IMR-90 (cell line): Measurements from ENCODE around the gene NMNAT1. TPM values are rescaled to one million over a fixed set of nuclear protein-coding genes. Genes with fewer than 3 reads are reported as not detected.

Experiments
- ATAC-seq: fragments of 200-7000 bp; cut with Tn5 transposase; 2 replicates; pipeline ENCODE4 v1.9.1; 2020; ENCODE audit warnings: low read depth, mild to moderate bottlenecking, moderate library complexity
- BruUV-seq: library from RNA; stranded (reverse); fragments of 400-500 nt; replicated peaks from 2 replicates; lab custom pipeline; 2021; lab: Mats Ljungman, UMichigan
- CTCF ChIA-PET: fragments of 300-600 bp; formaldehyde crosslinking; extraction: SDS; loops from one replicate; lab custom pipeline; 2021; ENCODE audit warnings: antibody characterized with exemption; lab: Yijun Ruan, JAX
- POLR2A ChIA-PET: fragments of 300-600 bp; sonication (Branson Sonifier 250); formaldehyde crosslinking; loops from one replicate; lab custom pipeline; 2022; ENCODE audit warnings: antibody characterized with exemption; ENCODE audit not compliant: unreplicated experiment; lab: Charles Lee
- DNase-seq: peaks from one replicate; pipeline ENCODE4 v3.0.0; 2013
- H2AFZ ChIP-seq: replicated peaks from 2 replicates; pipeline ENCODE3; 2013; ENCODE audit warnings: low read length, mild to moderate bottlenecking; ENCODE audit not compliant: poor library complexity
- H2AK5ac ChIP-seq: 2 replicates; pipeline ENCODE4 v1.6.1; 2013; ENCODE audit warnings: low read depth, low read length, inconsistent platforms
- H2AK9ac ChIP-seq: replicated peaks from 2 replicates; pipeline ENCODE3; 2013; ENCODE audit warnings: mild to moderate bottlenecking, low read depth, low read length, moderate library complexity; ENCODE audit not compliant: poor library complexity
- H2BK120ac ChIP-seq: 2 replicates; pipeline ENCODE4 v1.6.1; 2013; ENCODE audit warnings: low read depth, low read length, inconsistent platforms
- H2BK15ac ChIP-seq: 3 replicates; pipeline ENCODE4 v1.6.1; 2013; ENCODE audit warnings: low read depth, low read length, inconsistent platforms
- H2BK20ac ChIP-seq: 2 replicates; pipeline ENCODE4 v1.6.1; 2013; ENCODE audit warnings: low read depth, mild to moderate bottlenecking, inconsistent platforms, low read length, moderate library complexity
- H2BK5ac ChIP-seq: 2 replicates; pipeline ENCODE4 v1.6.1; 2013; ENCODE audit warnings: mild to moderate bottlenecking, low read depth, low read length, inconsistent platforms; ENCODE audit not compliant: poor library complexity, severe bottlenecking
- H3K14ac ChIP-seq: replicated peaks from 2 replicates; pipeline ENCODE4 v1.6.1; 2013; ENCODE audit warnings: low read depth, low read length, inconsistent platforms
- H3K18ac ChIP-seq: 2 replicates; pipeline ENCODE4 v1.6.1; 2013; ENCODE audit warnings: low read depth, low read length, control low read depth
- H3K23ac ChIP-seq: 2 replicates; pipeline ENCODE4 v1.6.1; 2013; ENCODE audit warnings: low read depth, low read length, inconsistent platforms
- H3K27ac ChIP-seq: 2 replicates; pipeline ENCODE4 v1.5.1; 2013; ENCODE audit warnings: mild to moderate bottlenecking, control low read depth, low read length; ENCODE audit not compliant: insufficient read depth
- H3K27me3 ChIP-seq: 2 replicates; pipeline ENCODE4 v1.6.1; 2013; ENCODE audit warnings: low read length; ENCODE audit not compliant: control insufficient read depth, insufficient read depth
- H3K36me3 ChIP-seq: 2 replicates; pipeline ENCODE4 v1.6.1; 2013; ENCODE audit warnings: low read length, mixed read lengths; ENCODE audit not compliant: control insufficient read depth, insufficient read depth
- H3K4ac ChIP-seq: 2 replicates; pipeline ENCODE4 v1.6.1; 2013; ENCODE audit warnings: low read depth, low read length, inconsistent platforms
- H3K4me1 ChIP-seq: 2 replicates; pipeline ENCODE4 v1.6.1; 2013; ENCODE audit warnings: low read length, mixed read lengths; ENCODE audit not compliant: control insufficient read depth, insufficient read depth
- H3K4me2 ChIP-seq: 2 replicates; pipeline ENCODE4 v1.6.1; 2013; ENCODE audit warnings: low read depth, mild to moderate bottlenecking, control low read depth, low read length, moderate library complexity
- H3K4me3 ChIP-seq: 2 replicates; pipeline ENCODE4 v1.5.1; 2013; ENCODE audit warnings: low read depth, mild to moderate bottlenecking, control low read depth, low read length, moderate library complexity; ENCODE audit not compliant: insufficient read depth
- H3K56ac ChIP-seq: 2 replicates; pipeline ENCODE4 v1.6.1; 2013; ENCODE audit warnings: low read length, inconsistent platforms; ENCODE audit not compliant: insufficient read depth; ENCODE audit errors: extremely low read depth
- H3K79me1 ChIP-seq, 2 experiments: 2 replicates each; pipeline ENCODE4 v1.6.1; 2013; ENCODE audit warnings: low read length in 2 of 2, inconsistent platforms in 1 of 2, low read depth in 1 of 2
- H3K9ac ChIP-seq: 2 replicates; pipeline ENCODE4 v1.6.1; 2013; ENCODE audit warnings: low read depth, low read length, control low read depth
- H3K9me1 ChIP-seq: 2 replicates; pipeline ENCODE4 v1.6.1; 2013; ENCODE audit warnings: low read length, inconsistent platforms; ENCODE audit not compliant: insufficient read depth
- H3K9me3 ChIP-seq: 2 replicates; pipeline ENCODE4 v1.6.1; 2013; ENCODE audit warnings: low read length; ENCODE audit not compliant: control insufficient read depth, insufficient read depth
- H4K20me1 ChIP-seq: 2 replicates; pipeline ENCODE4 v1.6.1; 2013; ENCODE audit warnings: low read length, inconsistent platforms; ENCODE audit not compliant: insufficient read depth
- H4K5ac ChIP-seq: 2 replicates; pipeline ENCODE4 v1.6.1; 2013; ENCODE audit warnings: mild to moderate bottlenecking, low read depth, low read length, control low read depth
- H4K8ac ChIP-seq, 2 experiments: 2 replicates each; pipeline ENCODE4 v1.6.1; 2013; ENCODE audit warnings: low read depth in 2 of 2, low read length in 2 of 2, control low read depth in 1 of 2, inconsistent platforms in 1 of 2
- H4K91ac ChIP-seq: 2 replicates; pipeline ENCODE4 v1.6.1; 2013; ENCODE audit warnings: low read depth, low read length, inconsistent platforms; ENCODE audit not compliant: insufficient read depth
- CTCF ChIP-seq: conservative IDR thresholded peaks from 2 replicates; pipeline ENCODE4 v1.5.1; 2012; ENCODE audit warnings: mild to moderate bottlenecking, low read depth, low read length, improper control_type of control experiment
- MXI1 ChIP-seq: IDR thresholded peaks from 2 replicates; pipeline ENCODE4 v1.6.1; 2012; ENCODE audit warnings: low read depth, mild to moderate bottlenecking, low read length, moderate library complexity, borderline replicate concordance
- RCOR1 ChIP-seq: IDR thresholded peaks from 2 replicates; pipeline ENCODE4 v1.6.1; 2012; ENCODE audit warnings: mild to moderate bottlenecking, low read length, improper control_type of control experiment; ENCODE audit not compliant: insufficient replicate concordance
- USF2 ChIP-seq: fragments of 150-350 bp; IDR thresholded peaks from 2 replicates; pipeline ENCODE4 v1.6.1; 2017; ENCODE audit warnings: mild to moderate bottlenecking, antibody characterized with exemption, low read length, low read depth
- WGBS, 2 experiments: methylation state at CpG; one replicate each; pipeline versions ENCODE4 v1.1.5 to v1.1.7; 2013; ENCODE audit warnings: missing lambda C conversion rate in 2 of 2; ENCODE audit not compliant: insufficient read length in 1 of 2; ENCODE audit errors: extremely low coverage in 2 of 2; 5-methylcytosine and 5-hydroxymethylcytosine counted together
- dilution Hi-C: fragments of 300-500 bp; cut with HindIII; formaldehyde crosslinking; loops from one replicate; pipeline ENCODE4 v1.14.3; 2018; ENCODE audit warnings: low sequenced_read_pairs; ENCODE audit not compliant: unreplicated experiment
- in situ Hi-C: fragments of 300-500 bp; cut with MboI; formaldehyde crosslinking; loops from 3 replicates; pipeline ENCODE4 v1.14.3; 2019; ENCODE audit warnings: low sequenced_read_pairs, inconsistent platforms, mixed read lengths
- intact Hi-C: fragments of 100-400 bp; cut with micrococcal nuclease; formaldehyde crosslinking; loops from 2 replicates; pipeline ENCODE4 v1.10.0; 2022
- polyA plus RNA-seq, 3 experiments: library from polyadenylated mRNA; depleted of rRNA; stranded (reverse); fragments of >200 nt; gene quantifications; 2 replicates each; pipeline ENCODE4 v1.2.3, GENCODE V29; 2012; ENCODE audit warnings: low replicate concordance in 1 of 3
- total RNA-seq: library from RNA; depleted of rRNA; stranded (reverse); fragments of >200 nt; gene quantifications from 2 replicates; pipeline ENCODE4 v1.2.3, GENCODE V29; 2012

The NMNAT1 gene
- total and polyA plus RNA-seq, 2 of the 4 experiments (the other 2 are of a cell fraction) = 9.1 to 11.7 TPM

- intact Hi-C loops (no loop called here), in situ Hi-C loops (no loop called here), dilution Hi-C loops (no loop called here)
- Histone ChIP-seq H2AFZ (no peak overlapping the region), H3K27ac (no peak overlapping the region), H3K56ac (no peak overlapping the region), H2AK9ac (no peak overlapping the region), H3K4me1 (no peaks in the 10 kb centered on the region), H2AK5ac (no peak overlapping the region), H4K8ac (no peak overlapping the region), H2BK15ac (no peak overlapping the region), H3K36me3 (no peaks in the 10 kb centered on the region), H2BK5ac (no peak overlapping the region), H3K9me3 (no peaks in the 10 kb centered on the region), H3K23ac (no peak overlapping the region), H3K27me3 (no peaks in the 10 kb centered on the region), H3K4me2 (no peak overlapping the region), H3K79me1 (no peaks in the 10 kb centered on the region), H2BK120ac (no peak overlapping the region), H4K91ac (no peak overlapping the region), H3K18ac (no peak overlapping the region), H3K9me1 (no peaks in the 10 kb centered on the region), H4K5ac (no peak overlapping the region), H3K14ac (no peak overlapping the region), H3K4me3 (no peak overlapping the region), H3K4ac (no peak overlapping the region), H4K20me1 (no peaks in the 10 kb centered on the region), H3K9ac (no peak overlapping the region), H2BK20ac (no peak overlapping the region)
- DNase-seq = no peak
- ChIA-PET POLR2A (interaction anchor here (0.6 kb wide), 1 partner anchor 1977 kb away, joined by 3 read pairs; no protein-coding TSS in a partner anchor), CTCF (interaction anchor here (0.7 kb wide), 1 partner anchor 75 kb away, joined by 4 read pairs; no protein-coding TSS in a partner anchor)
- BruUV-seq = no TSS peak
- WGBS, 2 experiments = no CpG with 5 or more reads among the region's 2 CpGs
- TF ChIP-seq MXI1 (no peak), RCOR1 (no peak), USF2 (no peak), CTCF (no peak)
- ATAC-seq = no peak
Measured at GRCh38 chr1:10025354-10025753, 82.1 kb downstream of the NMNAT1 start.
